Measurements from ENCODE around the gene DCAF6.

The DCAF6 gene

DNA sequence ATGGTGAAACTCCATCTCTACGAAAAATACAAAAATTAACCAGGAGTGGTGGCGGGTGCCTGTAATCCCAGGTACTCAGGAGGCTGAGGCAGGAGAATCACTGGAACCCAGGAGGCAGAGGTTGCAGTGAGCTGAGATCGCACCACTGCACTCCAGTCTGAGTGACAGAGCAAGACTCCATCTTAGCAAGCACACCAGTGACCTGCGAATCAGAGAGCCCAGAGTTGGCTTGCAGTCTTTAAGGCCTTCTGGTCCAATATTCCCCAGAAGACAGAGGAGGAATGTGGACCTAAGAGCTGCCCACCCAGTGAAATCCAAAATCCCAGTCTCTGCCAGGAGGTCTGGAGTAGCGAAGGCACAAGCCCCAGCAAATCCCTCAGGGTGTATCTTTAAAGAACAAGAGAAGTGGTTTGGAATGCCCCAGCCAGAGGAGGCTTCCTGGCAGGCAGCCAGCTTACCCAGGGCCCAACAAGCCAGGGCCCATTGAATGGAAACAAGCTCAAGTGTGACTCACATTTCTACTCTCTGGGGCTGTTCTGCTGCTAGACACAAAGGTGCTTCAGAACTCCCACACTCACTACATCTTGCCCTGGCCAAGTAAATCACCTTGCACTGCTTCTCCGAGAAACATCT lies 176.3 kb downstream of the DCAF6 start:
- TF ChIP-seq, protein P1, sequence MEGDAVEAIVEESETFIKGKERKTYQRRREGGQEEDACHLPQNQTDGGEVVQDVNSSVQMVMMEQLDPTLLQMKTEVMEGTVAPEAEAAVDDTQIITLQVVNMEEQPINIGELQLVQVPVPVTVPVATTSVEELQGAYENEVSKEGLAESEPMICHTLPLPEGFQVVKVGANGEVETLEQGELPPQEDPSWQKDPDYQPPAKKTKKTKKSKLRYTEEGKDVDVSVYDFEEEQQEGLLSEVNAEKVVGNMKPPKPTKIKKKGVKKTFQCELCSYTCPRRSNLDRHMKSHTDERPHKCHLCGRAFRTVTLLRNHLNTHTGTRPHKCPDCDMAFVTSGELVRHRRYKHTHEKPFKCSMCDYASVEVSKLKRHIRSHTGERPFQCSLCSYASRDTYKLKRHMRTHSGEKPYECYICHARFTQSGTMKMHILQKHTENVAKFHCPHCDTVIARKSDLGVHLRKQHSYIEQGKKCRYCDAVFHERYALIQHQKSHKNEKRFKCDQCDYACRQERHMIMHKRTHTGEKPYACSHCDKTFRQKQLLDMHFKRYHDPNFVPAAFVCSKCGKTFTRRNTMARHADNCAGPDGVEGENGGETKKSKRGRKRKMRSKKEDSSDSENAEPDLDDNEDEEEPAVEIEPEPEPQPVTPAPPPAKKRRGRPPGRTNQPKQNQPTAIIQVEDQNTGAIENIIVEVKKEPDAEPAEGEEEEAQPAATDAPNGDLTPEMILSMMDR (IDR thresholded peaks at IDR 0.05; ENCODE audit: control insufficient read depth, insufficient read depth, low read depth, low read length, missing control alignments), result no peak
- no peak for DNase-seq (ENCODE audit: low read depth)
- H3K4me3 ChIP-seq (ENCODE audit: control insufficient read depth, low read depth, low read length), result no peak overlapping the region

DNA sequence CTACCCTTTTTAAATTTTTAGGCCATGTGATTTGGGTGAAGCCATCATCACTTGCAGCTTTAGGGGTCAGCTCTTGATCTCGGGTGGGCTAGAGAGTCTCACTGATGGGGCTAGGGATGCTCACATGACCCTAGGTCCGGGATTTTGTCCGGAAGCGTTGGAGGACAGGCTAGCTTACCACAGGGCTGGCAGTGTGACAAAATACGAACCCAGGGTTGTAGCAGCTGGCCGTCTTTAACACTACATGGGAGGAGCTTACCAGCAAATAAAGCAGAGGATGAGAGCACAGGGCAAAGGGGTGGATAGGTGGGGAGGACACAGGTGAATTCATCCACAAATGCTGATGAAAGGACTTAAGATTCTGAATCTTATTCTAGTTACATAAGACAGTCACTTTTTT lies 178.4 kb downstream of the DCAF6 start:
- H3K4me3 ChIP-seq (ENCODE audit: control insufficient read depth, low read depth, low read length), result no peak overlapping the region
- no peak for DNase-seq (ENCODE audit: low read depth)
- TF ChIP-seq, protein P1 (IDR thresholded peaks at IDR 0.05; ENCODE audit: control insufficient read depth, insufficient read depth, low read depth, low read length, missing control alignments), result no peak

DNA sequence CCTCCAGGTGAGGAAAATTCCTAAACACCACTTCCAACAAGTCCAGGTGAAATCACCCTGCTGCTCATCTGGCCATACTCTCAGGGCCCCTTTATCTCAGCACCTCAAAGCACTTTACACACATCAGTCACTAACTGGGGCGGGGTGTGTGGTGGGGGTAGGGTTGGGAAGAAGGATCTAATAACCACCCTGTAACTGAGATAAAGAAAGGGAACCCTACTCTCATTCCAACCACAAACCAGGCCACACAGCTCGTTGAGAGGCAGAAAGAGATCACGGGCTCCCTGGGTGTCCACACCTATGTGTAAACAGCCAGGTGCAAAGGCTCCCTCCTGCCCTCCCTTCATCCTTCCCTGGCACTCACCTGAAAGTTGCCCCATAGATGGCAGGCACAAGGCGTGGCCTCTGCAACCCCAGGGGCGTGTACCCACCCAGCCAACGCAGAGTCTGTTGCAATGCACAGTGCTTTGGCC lies 179.9 kb downstream of the DCAF6 start:
- no peak for DNase-seq (ENCODE audit: low read depth)
- no peak overlapping the region for H3K4me3 ChIP-seq (ENCODE audit: control insufficient read depth, low read depth, low read length)
- TF ChIP-seq, protein P1 (IDR thresholded peaks at IDR 0.05; ENCODE audit: control insufficient read depth, insufficient read depth, low read depth, low read length, missing control alignments), result no peak

DNA sequence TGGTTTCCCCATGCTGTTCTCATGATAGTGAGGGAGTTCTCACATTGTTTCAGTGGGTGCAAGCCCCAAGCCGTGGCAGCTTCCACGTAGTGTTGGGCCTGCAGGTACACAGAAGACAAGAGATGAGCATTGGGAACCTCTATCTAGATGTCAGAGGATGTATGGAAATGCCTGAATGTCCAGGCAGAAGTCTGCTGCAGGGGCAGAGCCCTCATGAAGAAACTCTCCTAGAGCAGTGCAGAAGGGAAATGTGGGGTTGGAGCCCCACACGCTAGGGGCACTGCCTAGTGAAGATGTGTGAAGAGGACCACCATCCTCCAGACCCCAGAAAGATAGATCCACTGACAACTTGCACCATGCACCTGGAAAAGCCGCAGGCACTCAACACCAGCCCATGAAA lies 183.3 kb downstream of the DCAF6 start:
- TF ChIP-seq, protein P1 (IDR thresholded peaks at IDR 0.05; ENCODE audit: control insufficient read depth, insufficient read depth, low read depth, low read length, missing control alignments), result no peak
- DNase-seq (ENCODE audit: low read depth), result no peak

DNA sequence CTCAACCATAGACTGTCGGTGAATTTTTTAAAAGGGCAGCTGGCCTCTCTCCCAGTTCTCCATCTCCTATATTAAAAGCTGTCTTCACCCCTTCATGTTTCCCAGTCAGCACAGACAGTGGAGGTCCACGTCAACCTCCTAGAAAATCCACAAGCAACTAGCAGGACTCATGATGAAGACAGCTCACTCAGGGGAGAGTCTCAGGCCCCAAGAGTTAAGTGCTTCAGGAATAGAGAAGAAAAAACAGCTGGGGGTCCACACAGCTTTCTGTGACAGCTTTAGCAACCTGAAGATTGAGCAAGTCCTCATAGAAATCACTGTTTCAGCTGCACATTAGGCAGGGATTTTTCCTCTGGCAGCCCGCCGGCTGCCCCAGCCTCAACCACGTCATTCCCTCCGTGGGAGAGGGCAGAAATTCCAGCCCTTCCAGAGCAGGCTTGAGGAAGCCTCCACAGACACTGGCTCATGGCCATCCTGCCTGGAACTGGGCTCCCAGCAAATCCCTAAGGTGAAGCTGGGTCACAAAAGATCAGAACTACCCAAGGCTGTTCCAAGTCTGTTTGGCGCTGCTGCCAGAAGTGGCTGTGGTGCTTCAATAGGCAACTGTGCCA lies 185.0 kb downstream of the DCAF6 start:
- peak; percentile 77 for DNase-seq (ENCODE audit: low read depth)
- TF ChIP-seq, protein P1 (IDR thresholded peaks at IDR 0.05; ENCODE audit: control insufficient read depth, insufficient read depth, low read depth, low read length, missing control alignments), result no peak
- no peak overlapping the region for H3K4me3 ChIP-seq (ENCODE audit: control insufficient read depth, low read depth, low read length)

More for the DNA sequence above, 183.3 kb downstream of the DCAF6 start:
- H3K4me3 ChIP-seq (ENCODE audit: control insufficient read depth, low read depth, low read length), result no peak overlapping the region

DNA sequence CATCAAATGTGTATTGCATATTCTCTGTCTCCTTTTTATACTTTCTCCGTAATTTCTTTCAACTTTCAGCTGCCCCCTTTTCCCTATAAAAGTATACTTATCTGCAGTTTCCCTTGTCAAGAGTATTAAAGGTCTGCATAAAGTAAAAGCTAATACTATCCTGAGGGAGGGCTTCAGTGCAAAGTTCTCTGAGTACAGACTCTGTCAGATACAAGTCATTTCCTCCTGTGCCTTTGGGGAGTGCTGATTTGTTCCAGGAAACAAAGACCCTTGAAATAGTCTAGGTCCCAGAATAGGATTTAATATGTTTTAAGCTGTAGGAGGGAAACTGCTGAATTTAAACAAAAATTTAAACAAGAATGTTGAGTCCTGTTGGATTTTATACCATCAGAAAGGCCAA lies 188.6 kb downstream of the DCAF6 start:
- TF ChIP-seq, protein P1 (IDR thresholded peaks at IDR 0.05; ENCODE audit: control insufficient read depth, insufficient read depth, low read depth, low read length, missing control alignments), result no peak
- DNase-seq (ENCODE audit: low read depth), result no peak

More for the DNA sequence above, 188.6 kb downstream of the DCAF6 start:
- no peak overlapping the region for H3K4me3 ChIP-seq (ENCODE audit: control insufficient read depth, low read depth, low read length)

Measured in AG09309 (cell line).